HT1080 (cell line): Measurements from ENCODE around the gene SNRPB. TPM values are rescaled to one million over a fixed set of nuclear protein-coding genes. Genes with fewer than 3 reads are reported as not detected.
"Not testable (repeated sequence)": the region's sequence is repeated elsewhere in the genome, so short reads cannot be mapped to it uniquely, and the experiment has no call there.

Source experiments
- DNase-seq: peaks from one replicate; pipeline ENCODE4 v3.0.0-alpha.2; 2015; ENCODE audit warnings: low read depth
- polyA plus RNA-seq, 2 experiments: library from polyadenylated mRNA; depleted of rRNA; stranded (reverse); fragments of >200 nt; gene quantifications; 2 replicates each; pipeline ENCODE4 v1.2.3, GENCODE V29; 2015
- total RNA-seq: library from RNA; depleted of rRNA; stranded (reverse); fragments of >200 nt; shearing (Covaris generic); gene quantifications from 2 replicates; pipeline ENCODE4 v1.2.3, GENCODE V29; 2014; rRNA removed

Gene SNRPB
- total RNA-seq: 674 and 709 TPM in 2 replicates
- 492 and 653 TPM in 2 replicates for polyA plus RNA-seq (2015; cell fraction: cytosol; rRNA removed)
- polyA plus RNA-seq (2015; cell fraction: nucleus; rRNA removed): 349 and 364 TPM in 2 replicates

DNA sequence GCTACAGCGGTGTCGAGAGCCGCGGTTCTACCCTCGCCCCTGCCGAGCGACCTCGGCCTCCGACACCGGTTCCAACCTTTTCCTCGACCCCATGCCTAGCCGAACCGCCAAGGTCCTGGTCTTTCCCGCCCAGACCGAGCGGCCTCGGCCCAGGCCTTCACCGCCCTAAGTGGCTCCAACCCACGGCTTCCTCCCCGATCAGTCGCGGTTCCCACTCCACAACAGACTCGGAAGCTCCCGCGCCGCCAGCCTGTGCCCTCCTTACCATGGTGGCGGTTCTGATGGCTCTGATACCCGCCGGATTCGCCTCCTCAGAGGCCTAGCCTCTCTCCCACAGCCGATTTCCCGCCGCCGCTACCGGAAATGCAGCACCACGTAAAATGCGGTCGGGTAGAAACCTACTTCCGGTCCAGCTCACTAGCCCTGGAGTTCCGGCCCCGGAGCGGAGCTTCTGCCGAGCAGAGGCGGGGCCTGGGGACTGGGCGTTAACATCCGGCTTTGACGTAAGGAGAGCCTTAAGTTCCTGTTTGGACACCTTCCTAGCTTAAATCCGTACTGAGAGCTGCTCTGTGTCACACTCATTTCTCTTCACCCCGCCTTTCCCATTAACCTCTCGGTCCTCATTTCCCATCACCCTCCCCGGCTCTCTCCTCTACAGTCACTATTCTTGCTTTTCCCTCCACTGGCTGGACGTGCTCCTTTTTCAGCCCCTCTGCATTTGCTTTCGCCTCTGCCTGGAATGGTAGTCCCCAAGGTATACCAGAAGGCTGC lies at the start of gene SNRPB:
SNRPB (minus strand) TSS at position 367 of the 771 bp plus-strand sequence; CDS start at position 268, 99 bp downstream.
- peak; percentile 98 for DNase-seq

- DNase-seq: no peak
These were observed 48.7 kb upstream of the SNRPB start for GRCh38 chr20:2519115-2519809.

GRCh38 chr20:2518558-2518957 lies 48.0 kb upstream of the SNRPB start:
- no peak for DNase-seq

GRCh38 chr20:2518096-2518495 lies 47.5 kb upstream of the SNRPB start:
- DNase-seq: no peak

GRCh38 chr20:2516399-2516798 lies 45.8 kb upstream of the SNRPB start:
- no peak for DNase-seq

DNA sequence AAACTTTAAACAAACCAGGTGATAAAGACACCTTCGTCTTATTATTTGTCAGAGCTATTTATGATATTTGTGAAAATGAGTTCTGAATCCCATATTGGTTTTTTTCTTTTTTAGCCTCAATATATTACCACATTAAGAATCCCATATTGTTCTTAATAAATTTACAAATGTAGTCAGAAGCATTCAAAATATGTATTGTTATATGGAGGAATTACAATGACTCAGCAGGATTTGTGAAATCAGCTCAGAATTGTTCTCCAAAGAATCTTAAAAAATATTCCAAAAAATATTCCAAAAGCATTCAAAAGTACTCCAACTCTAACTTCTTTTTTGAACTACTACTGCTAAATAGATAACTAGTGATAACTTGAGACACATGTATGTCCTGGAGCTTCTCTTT lies 44.6 kb upstream of the SNRPB start:
- DNase-seq: no peak

GRCh38 chr20:2509794-2510193 lies 39.2 kb upstream of the SNRPB start:
- DNase-seq: no peak

- DNase-seq: no peak
These were observed 38.8 kb upstream of the SNRPB start for GRCh38 chr20:2509468-2509781.

GRCh38 chr20:2508631-2509467 lies 38.3 kb upstream of the SNRPB start, which contains the start of gene ZNF343:
ZNF343 (minus strand) TSS chr20:2508915; CDS start chr20:2493895, 15,020 bp downstream.
- DNase-seq: peak; percentile 85

DNA sequence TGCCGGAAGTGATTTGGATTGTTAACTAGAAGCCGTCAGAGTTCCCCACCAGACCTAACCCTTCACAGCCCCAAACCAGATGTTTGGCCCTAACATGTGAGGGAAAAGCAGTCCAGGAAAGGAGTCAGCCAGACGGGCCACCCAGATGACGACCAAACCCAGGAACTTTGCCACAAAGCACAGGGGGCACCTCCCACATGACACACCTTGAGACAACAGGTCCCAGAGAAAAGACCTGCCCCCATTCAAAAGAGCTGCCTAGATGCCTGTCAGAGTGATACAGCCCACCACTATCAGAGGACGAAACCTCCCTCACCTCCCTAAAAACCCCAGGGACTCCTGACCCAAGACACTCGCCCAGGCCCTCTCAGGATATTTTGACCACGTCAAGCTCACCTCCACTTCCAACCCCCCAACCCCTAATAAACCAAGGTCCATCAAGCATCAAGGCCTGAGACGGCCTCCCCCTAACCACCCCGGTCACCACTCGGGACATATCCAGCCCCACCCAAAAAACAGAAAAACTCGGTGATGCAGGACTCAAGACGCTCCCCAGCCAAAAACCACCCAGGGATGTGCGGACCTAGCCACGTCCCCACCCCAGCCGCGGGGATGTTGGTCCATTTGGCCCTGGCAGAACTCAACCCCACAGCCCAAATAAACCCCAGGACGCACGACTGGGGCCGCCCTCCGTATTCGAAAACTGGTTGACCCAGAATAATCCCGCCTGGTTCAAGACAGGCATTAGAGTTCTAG lies 37.5 kb upstream of the SNRPB start:
- DNase-seq: peak; percentile 52

DNA sequence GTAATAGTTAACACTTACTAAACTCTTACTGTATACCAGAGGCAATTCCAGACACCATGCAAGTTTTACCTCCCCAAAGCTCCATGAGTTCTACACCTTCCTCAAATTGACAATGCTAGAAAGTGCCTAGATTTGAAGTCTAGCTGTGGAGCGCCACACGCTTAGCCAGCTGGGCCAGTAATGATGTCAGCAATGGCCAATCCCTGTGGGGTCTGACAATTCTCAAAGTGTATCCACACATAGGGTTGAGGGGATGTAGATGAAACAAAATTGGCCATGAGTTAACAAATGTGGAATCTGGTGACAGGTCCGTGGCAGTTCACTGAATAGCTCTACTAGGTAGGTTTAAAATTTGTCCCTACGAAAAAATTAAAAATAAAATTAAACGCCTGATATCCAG lies 36.9 kb upstream of the SNRPB start:
- no peak for DNase-seq

DNA sequence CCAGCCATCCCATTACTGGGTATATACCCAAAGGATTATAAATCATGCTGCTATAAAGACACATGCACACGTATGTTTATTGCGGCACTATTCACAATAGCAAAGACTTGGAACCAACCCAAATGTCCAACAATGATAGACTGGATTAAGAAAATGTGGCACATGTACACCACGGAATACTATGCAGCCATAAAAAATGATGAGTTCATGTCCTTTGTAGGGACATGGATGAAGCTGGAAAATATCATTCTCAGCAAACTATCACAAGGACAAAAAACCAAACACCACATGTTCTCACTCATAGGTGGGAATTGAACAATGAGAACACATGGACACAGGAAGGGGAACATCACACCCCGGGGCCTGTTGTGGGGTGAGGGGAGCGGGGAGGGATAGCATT lies 35.8 kb upstream of the SNRPB start:
- DNase-seq: not testable (repeated sequence)

DNA sequence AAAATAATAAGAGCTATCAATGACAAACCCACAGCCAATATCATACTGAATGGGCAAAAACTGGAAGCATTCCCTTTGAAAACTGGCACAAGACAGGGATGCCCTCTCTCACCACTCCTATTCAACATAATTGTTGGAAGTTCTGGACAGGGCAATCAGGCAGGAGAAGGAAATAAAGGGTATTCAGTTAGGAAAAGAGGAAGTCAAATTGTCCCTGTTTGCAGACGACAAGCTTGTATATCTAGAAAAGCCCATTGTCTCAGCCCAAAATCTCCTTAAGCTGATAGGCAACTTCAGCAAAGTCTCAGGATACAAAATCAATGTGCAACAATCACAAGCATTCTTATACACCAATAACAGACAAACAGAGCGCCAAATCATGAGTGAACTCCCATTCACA lies 34.2 kb upstream of the SNRPB start:
- not testable (repeated sequence) for DNase-seq

GRCh38 chr20:2502808-2503384 lies 32.3 kb upstream of the SNRPB start:
- not testable (repeated sequence) for DNase-seq

DNA sequence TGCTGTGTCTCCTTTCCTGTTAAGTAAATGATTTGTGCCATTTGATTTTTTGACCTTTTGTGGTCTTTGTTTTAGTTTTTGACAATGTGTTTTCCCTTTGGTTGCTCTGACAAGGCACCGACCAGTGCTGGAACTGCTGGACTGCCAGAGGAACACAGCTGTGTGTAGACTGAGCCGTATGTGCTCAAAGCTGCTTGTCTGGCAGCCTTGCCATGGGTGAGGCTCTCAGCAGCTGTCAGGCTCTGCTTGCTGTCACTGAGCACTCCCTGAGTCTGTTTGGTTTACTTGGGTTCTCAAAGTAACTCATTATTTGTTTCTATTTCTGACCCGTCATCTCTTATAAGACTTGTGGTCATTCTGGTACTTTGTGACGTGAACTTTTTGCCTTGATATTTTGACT lies 15.1 kb upstream of the SNRPB start:
- DNase-seq: no peak

DNA sequence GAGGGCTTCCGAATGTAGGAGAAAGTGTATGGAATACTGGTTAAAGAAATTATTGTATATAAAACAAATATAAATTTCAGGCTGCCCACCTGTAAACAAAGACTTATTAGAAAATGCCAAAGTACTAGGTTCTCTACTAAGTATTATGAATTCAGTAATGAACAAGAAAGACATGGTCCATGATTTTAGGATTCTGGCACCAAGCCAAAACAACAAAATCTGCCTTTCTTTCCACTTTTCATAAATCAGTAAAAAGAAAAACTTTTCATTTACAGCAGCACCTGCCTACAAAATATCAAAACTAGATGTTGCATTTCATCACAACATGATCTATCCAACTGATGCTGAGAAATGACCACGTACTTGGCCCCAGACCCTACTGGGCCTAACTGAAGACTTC lies 14.5 kb upstream of the SNRPB start:
- no peak for DNase-seq

DNA sequence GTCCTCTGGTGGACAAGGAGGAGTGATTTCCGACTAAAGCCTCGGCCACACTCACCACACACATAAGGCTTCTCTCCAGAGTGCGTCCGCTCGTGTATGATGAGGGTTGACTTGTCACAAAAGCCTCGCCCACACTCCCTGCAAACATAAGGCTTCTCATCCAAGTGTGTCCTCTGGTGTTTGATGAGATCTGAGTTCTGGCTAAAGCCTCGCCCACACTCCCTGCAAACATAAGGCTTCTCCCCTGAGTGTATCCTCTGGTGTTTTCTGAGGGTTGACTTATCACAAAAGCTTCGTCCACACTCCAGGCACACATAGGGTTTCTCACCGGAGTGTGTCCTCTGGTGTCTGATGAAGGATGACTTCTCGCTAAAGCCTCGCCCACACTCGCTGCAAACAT lies 12.9 kb upstream of the SNRPB start:
- no peak for DNase-seq

DNA sequence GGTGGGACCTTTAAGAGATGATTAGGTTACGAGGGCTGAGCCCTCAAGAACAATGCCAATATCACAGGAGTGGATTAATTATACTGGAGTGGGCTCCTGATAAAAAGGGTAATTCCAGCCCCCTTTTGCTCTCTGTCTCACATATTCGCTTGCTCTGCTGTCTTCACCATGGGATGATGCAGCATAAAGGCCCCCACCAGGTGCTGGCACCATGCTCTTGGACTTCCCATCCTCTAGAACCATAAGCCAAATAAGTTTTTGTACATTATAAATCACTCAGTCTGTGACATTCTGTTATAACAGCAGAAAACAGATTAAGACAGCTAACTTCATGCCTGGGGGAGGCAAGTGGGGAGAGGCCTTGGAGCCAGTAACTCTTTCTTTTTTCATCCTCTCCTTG lies 9.8 kb upstream of the SNRPB start:
- no peak for DNase-seq

DNA sequence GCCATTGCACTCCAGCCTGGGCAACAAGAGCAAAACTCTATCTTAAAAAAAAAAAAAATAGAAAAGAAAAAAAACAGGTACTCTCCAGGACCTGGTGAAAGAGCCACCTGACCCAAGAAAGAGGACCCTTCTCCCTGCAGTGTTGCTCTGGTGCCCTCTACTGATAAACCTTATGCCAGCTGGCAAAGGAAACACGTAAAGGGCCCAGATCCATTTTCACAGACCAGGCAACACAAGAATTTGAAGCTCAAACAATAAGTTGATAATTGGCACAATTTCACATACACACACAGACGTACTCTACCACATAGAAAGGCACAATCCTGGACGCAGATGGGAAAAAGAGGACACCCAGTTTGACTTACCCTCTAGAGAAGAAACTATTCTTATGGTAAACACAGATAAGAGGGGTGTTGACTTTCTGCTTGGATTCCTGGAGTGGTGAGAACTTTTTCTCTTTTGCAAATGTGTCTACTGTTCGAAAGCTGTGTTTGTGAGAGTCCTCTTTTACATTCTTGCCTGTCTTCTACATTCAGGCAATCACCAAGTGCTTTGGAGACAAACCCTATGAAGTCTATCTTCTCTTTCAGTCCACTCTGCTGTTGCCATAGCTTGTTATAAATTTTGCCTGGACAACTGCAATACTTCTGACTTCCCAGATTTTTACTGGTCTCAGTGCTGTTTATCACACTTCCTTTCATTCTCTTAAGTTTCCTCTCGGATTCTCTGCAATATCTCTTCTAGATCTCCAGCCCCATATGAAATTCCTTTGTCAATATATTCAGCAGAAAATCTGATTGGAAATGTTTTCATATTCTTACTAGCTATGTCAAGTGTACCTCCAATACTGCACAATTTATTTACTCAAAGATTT lies 6.4 kb upstream of the SNRPB start:
- DNase-seq: no peak
